Kidney (tissue), 14 donors: Measurements from ENCODE around the gene RPAP2. TPM values are rescaled to one million over a fixed set of nuclear protein-coding genes. Genes with fewer than 3 reads are reported as not detected.

ENCODE experiments used
- DNase-seq, 5 donors: peaks; one replicate each; pipeline ENCODE4 v3.0.0-alpha.2; 2013 to 2020
- FAIRE-seq: peaks from 2 replicates; lab custom pipeline; 2012; peaks lifted over from hg19 to GRCh38; lab: Jason Lieb, UNC
- H3K27ac ChIP-seq, 2 donors: one replicate each; pipeline ENCODE4 v1.7.0; 2013; ENCODE audit warnings: low read depth in 2 of 2, low read length in 2 of 2, inconsistent platforms in 1 of 2
- H3K27me3 ChIP-seq: one replicate; pipeline ENCODE4 v1.7.1; 2013; ENCODE audit warnings: low read length, inconsistent platforms; ENCODE audit not compliant: control insufficient read depth, insufficient read depth
- H3K36me3 ChIP-seq, 3 donors: one replicate each; pipeline versions ENCODE4 v1.7.0 to v1.7.1; 2013; ENCODE audit warnings: low read length in 3 of 3, control low read depth in 1 of 3, inconsistent platforms in 1 of 3; ENCODE audit not compliant: insufficient read depth in 3 of 3, control insufficient read depth in 2 of 3
- H3K4me1 ChIP-seq, 3 donors: one replicate each; pipeline versions ENCODE4 v1.7.0 to v1.7.1; 2013; ENCODE audit warnings: low read length in 3 of 3, inconsistent platforms in 1 of 3, low read depth in 1 of 3; ENCODE audit not compliant: control insufficient read depth in 2 of 3, insufficient read depth in 2 of 3
- H3K4me3 ChIP-seq, 3 donors: one replicate each; pipeline versions ENCODE4 v1.7.0 to v1.8.1; 2013; ENCODE audit warnings: low read length in 3 of 3, control low read depth in 1 of 3, inconsistent platforms in 1 of 3
- H3K9ac ChIP-seq, 3 donors: one replicate each; pipeline versions ENCODE4 v1.7.0 to v1.7.1; 2013; ENCODE audit warnings: low read length in 3 of 3, control low read depth in 1 of 3, inconsistent platforms in 1 of 3
- H3K9me3 ChIP-seq, 3 donors: one replicate each; pipeline versions ENCODE4 v1.7.0 to v1.7.1; 2013; ENCODE audit warnings: low read length in 3 of 3, control low read depth in 1 of 3, inconsistent platforms in 1 of 3; ENCODE audit not compliant: control insufficient read depth in 2 of 3, insufficient read depth in 1 of 3
- intact Hi-C: fragments of 100-400 bp; cut with DNase I; formaldehyde crosslinking; loops from one replicate; pipeline ENCODE4 v1.11.1; 2022
- polyA plus RNA-seq: library from polyadenylated mRNA; stranded (reverse); fragments of 350-450 nt; fragmentation: Illumina TruSeq; extraction: RNeasy Lipid Tissue Mini Kit (QIAGEN cat#74804); gene quantifications from one replicate; pipeline ENCODE4 v1.2.3, GENCODE V29; 2014; ENCODE audit warnings: low read depth, low replicate concordance; ENCODE audit not compliant: insufficient read depth
- total RNA-seq: library from RNA; stranded (reverse); fragmentation: NEBNext Ultra II Directional; extraction: Animal tissue kit (Norgen Biotek cat#: 25700); gene quantifications from one replicate; pipeline ENCODE4 v1.2.1, GENCODE V29; 2021
- TF ChIP-seq, protein P1 (sequence below): IDR thresholded peaks from 3 replicates; pipeline ENCODE4 v1.5.1; 2012; ENCODE audit warnings: mild to moderate bottlenecking, moderate library complexity, borderline replicate concordance; ENCODE audit not compliant: insufficient read depth; ENCODE audit errors: extremely low read depth
- donor health status: control.
- donor health status: control.
- donor health status: control.
- donor health status: control.
- donor health status: control.
- donor health status: DM: yes; HTN: yes; CAD: no.
- donor health status: Normal renal cell carcinoma (clear cell type).

RPAP2 gene
- total and polyA plus RNA-seq, 2 donors from 2014 or later = 11.4 to 25.1 TPM

GRCh38 chr1:92262516-92262915, 36.3 kb upstream of the RPAP2 start:
- DNase-seq (no peak), FAIRE-seq (no peak)
- Histone ChIP-seq H3K27me3 (no peaks in the 10 kb centered on the region), H3K9me3 (no peaks in the 10 kb centered on the region), H3K4me1 (no peaks in the 10 kb centered on the region), H3K36me3 (peaks cover 3 to 10% (median 5%) of the 10 kb centered on the region in 3 donors), H3K9ac (no peak overlapping the region), H3K27ac (no peak overlapping the region), H3K4me3 (no peak overlapping the region)
- TF ChIP-seq, protein P1, sequence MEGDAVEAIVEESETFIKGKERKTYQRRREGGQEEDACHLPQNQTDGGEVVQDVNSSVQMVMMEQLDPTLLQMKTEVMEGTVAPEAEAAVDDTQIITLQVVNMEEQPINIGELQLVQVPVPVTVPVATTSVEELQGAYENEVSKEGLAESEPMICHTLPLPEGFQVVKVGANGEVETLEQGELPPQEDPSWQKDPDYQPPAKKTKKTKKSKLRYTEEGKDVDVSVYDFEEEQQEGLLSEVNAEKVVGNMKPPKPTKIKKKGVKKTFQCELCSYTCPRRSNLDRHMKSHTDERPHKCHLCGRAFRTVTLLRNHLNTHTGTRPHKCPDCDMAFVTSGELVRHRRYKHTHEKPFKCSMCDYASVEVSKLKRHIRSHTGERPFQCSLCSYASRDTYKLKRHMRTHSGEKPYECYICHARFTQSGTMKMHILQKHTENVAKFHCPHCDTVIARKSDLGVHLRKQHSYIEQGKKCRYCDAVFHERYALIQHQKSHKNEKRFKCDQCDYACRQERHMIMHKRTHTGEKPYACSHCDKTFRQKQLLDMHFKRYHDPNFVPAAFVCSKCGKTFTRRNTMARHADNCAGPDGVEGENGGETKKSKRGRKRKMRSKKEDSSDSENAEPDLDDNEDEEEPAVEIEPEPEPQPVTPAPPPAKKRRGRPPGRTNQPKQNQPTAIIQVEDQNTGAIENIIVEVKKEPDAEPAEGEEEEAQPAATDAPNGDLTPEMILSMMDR = no peak
- intact Hi-C loops = no loop called here

GRCh38 chr1:92273039-92273438, 25.8 kb upstream of the RPAP2 start:
- intact Hi-C loops = no loop called here
- no peak for FAIRE-seq
- H3K36me3 ChIP-seq = peaks cover 0 to 7% (median 0%) of the 10 kb centered on the region in 3 donors
- H3K9ac ChIP-seq = no peak overlapping the region
- TF ChIP-seq, protein P1 = no peak
- no peaks in the 10 kb centered on the region for H3K4me1 ChIP-seq
- no peak overlapping the region for H3K4me3 ChIP-seq
- H3K27ac ChIP-seq = no peak overlapping the region
- H3K27me3 ChIP-seq = no peaks in the 10 kb centered on the region
- no peak for DNase-seq
- no peaks in the 10 kb centered on the region for H3K9me3 ChIP-seq

DNA sequence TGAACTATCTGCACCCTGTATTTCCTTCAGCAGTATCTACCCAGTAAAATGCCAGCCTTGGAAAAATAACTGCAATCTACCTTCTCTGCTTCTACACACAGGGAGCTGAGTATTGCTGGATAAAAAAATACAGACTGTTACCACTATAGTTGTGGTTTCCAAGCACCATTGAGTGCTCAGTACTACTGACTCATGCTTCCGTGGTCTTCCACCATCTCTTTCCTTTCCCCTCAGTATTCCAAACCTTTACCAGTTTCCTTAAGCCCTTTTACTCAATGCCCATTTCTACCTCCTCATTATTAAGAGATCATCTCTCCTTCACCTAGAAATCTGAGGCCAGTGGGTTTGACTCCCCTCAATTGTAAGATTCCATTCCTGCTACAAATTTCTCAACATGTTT, 23.9 kb upstream of the RPAP2 start:
- Histone ChIP-seq H3K9me3 (no peaks in the 10 kb centered on the region), H3K9ac (no peak overlapping the region), H3K27ac (no peak overlapping the region), H3K27me3 (no peaks in the 10 kb centered on the region), H3K4me1 (no peaks in the 10 kb centered on the region), H3K36me3 (peaks cover 0 to 6% (median 0%) of the 10 kb centered on the region in 3 donors), H3K4me3 (no peak overlapping the region)
- intact Hi-C loops = no loop called here
- FAIRE-seq (no peak), DNase-seq (no peak)
- TF ChIP-seq, protein P1 = no peak

GRCh38 chr1:92276082-92276481, 22.8 kb upstream of the RPAP2 start:
- peaks cover 0 to 4% (median 0%) of the 10 kb centered on the region in 3 donors for H3K36me3 ChIP-seq
- intact Hi-C loops = no loop called here

More at GRCh38 chr1:92276082-92276481, 22.8 kb upstream of the RPAP2 start:
- FAIRE-seq (no peak), DNase-seq (no peak)
- TF ChIP-seq, protein P1 = no peak
- no peaks in the 10 kb centered on the region for H3K4me1 ChIP-seq
- H3K27me3 ChIP-seq = no peaks in the 10 kb centered on the region
- H3K9me3 ChIP-seq = no peaks in the 10 kb centered on the region
- no peak overlapping the region for H3K27ac ChIP-seq
- H3K9ac ChIP-seq = no peak overlapping the region
- H3K4me3 ChIP-seq = no peak overlapping the region
